Panc1 (cell line): ENCODE measurements around the gene ACOX3. TPM values are rescaled to one million over a fixed set of nuclear protein-coding genes. Genes with fewer than 3 reads are reported as not detected.

ENCODE experiments used
- ATAC-seq: fragments of 200-7000 bp; cut with Tn5 transposase; 2 replicates; pipeline ENCODE4 v1.9.1; 2020; ENCODE audit warnings: mild to moderate bottlenecking, moderate library complexity
- BruUV-seq: library from RNA; stranded (reverse); fragments of 400-500 nt; replicated peaks from 2 replicates; lab custom pipeline; 2021; lab: Mats Ljungman, UMichigan
- CTCF ChIA-PET: fragments of 300-600 bp; sonication (Branson Sonifier 250); formaldehyde crosslinking; loops from one replicate; lab custom pipeline; 2022; ENCODE audit warnings: antibody characterized with exemption; lab: Charles Lee
- POLR2A ChIA-PET: fragments of 300-600 bp; sonication (Branson Sonifier 250); formaldehyde crosslinking; loops from one replicate; lab custom pipeline; 2022; ENCODE audit warnings: antibody characterized with exemption; lab: Charles Lee
- DNase-seq: peaks from one replicate; pipeline ENCODE4 v3.0.0-alpha.2; 2010; ENCODE audit warnings: low read depth, low spot score
- H3K27ac ChIP-seq: 2 replicates; pipeline ENCODE4 v1.5.1; 2011; ENCODE audit warnings: mild to moderate bottlenecking, low read length, inconsistent platforms
- H3K27me3 ChIP-seq: fragments of 200-500 bp; sonication (Bioruptor generic); 2 replicates; pipeline ENCODE4 v1.6.0; 2014; ENCODE audit warnings: low read length, inconsistent platforms; ENCODE audit not compliant: control insufficient read depth, insufficient read depth
- H3K36me3 ChIP-seq: fragments of 200-500 bp; sonication (Bioruptor generic); 2 replicates; pipeline ENCODE4 v1.5.1; 2014; ENCODE audit warnings: inconsistent platforms, mild to moderate bottlenecking, low read length, moderate library complexity; ENCODE audit not compliant: control insufficient read depth, insufficient read depth
- H3K4me1 ChIP-seq: 2 replicates; pipeline ENCODE4 v1.5.1; 2011; ENCODE audit warnings: inconsistent platforms, mild to moderate bottlenecking, low read length, moderate library complexity; ENCODE audit not compliant: control insufficient read depth, insufficient read depth
- H3K4me3 ChIP-seq, 2 experiments: 2 replicates each; pipeline ENCODE4 v1.5.1; 2011 to 2012; ENCODE audit warnings: low read depth in 2 of 2, low read length in 2 of 2, mild to moderate bottlenecking in 2 of 2, inconsistent platforms in 1 of 2, moderate library complexity in 1 of 2
- H3K9me3 ChIP-seq: fragments of 200-500 bp; sonication (Bioruptor generic); 2 replicates; pipeline ENCODE4 v1.5.1; 2014; ENCODE audit warnings: low read depth, mild to moderate bottlenecking, inconsistent platforms, low read length, moderate library complexity; ENCODE audit not compliant: control insufficient read depth, insufficient read depth
- POLR2AphosphoS5 ChIP-seq: IDR thresholded peaks from 2 replicates; pipeline ENCODE4 v1.6.1; 2012; ENCODE audit warnings: mild to moderate bottlenecking, low read depth, low read length, moderate library complexity
- SIN3A ChIP-seq: IDR thresholded peaks from 2 replicates; pipeline ENCODE4 v1.6.1; 2012; ENCODE audit warnings: low read depth, mild to moderate bottlenecking, low read length, moderate library complexity, borderline replicate concordance; ENCODE audit not compliant: insufficient read depth
- TCF7L2 ChIP-seq: IDR thresholded peaks from 2 replicates; pipeline ENCODE4 v1.6.1; 2011; ENCODE audit warnings: mild to moderate bottlenecking, low read depth, low read length, inconsistent platforms
- in situ Hi-C: cut with HindIII; loops from 2 replicates; pipeline ENCODE4 v1.10.0; 2016; ENCODE audit warnings: low sequenced_read_pairs, low pct_unique_long_range_greater_than_20kb
- intact Hi-C: fragments of 100-400 bp; cut with micrococcal nuclease; formaldehyde crosslinking; loops from one replicate; pipeline ENCODE4 v1.10.0; 2022; ENCODE audit not compliant: unreplicated experiment
- total RNA-seq: library from RNA; stranded (reverse); gene quantifications from one replicate; pipeline ENCODE4 v1.2.1, GENCODE V29; 2021; ENCODE audit not compliant: unreplicated experiment
- TF ChIP-seq, protein P1 (sequence below), 2 experiments: IDR thresholded peaks; 2 replicates each; pipeline ENCODE4 v1.6.1; 2011 to 2012; ENCODE audit warnings: low read depth in 2 of 2, control low read depth in 1 of 2, low read length in 1 of 2, mild to moderate bottlenecking in 1 of 2, moderate library complexity in 1 of 2; ENCODE audit not compliant: insufficient read depth in 1 of 2
- TF ChIP-seq, protein P2 (sequence below): fragments of 450-650 bp; IDR thresholded peaks from 2 replicates; pipeline ENCODE4 v1.5.1; 2017; ENCODE audit warnings: mild to moderate bottlenecking

Gene ACOX3
- total RNA-seq, 1 experiment from 2014 or later, result 15.4 TPM

DNA sequence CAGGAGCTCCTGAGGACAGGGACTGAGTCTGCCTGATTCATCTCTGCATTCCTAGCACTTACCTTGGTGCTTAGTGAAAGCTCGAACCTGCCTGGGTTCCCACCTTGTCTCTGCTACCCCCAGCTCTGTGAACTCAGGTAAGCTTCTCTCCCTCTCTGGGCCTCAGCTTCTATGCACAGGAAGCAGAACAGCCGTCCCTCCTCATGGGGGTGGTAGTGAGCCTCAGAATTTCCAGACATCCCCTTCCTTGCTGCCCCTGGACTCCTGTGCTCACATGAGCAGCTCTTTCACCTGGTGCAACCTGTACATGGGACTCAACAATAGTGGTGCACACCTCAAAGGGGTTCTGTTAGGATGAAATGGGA, 120.2 kb downstream of the ACOX3 start:
- Histone ChIP-seq H3K27ac (no peak overlapping the region), H3K4me1 (peaks cover 9% of the 10 kb centered on the region), H3K4me3 (no peak overlapping the region), H3K36me3 (no peaks in the 10 kb centered on the region), H3K27me3 (no peaks in the 10 kb centered on the region), H3K9me3 (no peaks in the 10 kb centered on the region)
- TF ChIP-seq SIN3A, result no peak
- no peak for TF ChIP-seq TCF7L2
- TF ChIP-seq POLR2AphosphoS5, result no peak
- TF ChIP-seq, protein P1, sequence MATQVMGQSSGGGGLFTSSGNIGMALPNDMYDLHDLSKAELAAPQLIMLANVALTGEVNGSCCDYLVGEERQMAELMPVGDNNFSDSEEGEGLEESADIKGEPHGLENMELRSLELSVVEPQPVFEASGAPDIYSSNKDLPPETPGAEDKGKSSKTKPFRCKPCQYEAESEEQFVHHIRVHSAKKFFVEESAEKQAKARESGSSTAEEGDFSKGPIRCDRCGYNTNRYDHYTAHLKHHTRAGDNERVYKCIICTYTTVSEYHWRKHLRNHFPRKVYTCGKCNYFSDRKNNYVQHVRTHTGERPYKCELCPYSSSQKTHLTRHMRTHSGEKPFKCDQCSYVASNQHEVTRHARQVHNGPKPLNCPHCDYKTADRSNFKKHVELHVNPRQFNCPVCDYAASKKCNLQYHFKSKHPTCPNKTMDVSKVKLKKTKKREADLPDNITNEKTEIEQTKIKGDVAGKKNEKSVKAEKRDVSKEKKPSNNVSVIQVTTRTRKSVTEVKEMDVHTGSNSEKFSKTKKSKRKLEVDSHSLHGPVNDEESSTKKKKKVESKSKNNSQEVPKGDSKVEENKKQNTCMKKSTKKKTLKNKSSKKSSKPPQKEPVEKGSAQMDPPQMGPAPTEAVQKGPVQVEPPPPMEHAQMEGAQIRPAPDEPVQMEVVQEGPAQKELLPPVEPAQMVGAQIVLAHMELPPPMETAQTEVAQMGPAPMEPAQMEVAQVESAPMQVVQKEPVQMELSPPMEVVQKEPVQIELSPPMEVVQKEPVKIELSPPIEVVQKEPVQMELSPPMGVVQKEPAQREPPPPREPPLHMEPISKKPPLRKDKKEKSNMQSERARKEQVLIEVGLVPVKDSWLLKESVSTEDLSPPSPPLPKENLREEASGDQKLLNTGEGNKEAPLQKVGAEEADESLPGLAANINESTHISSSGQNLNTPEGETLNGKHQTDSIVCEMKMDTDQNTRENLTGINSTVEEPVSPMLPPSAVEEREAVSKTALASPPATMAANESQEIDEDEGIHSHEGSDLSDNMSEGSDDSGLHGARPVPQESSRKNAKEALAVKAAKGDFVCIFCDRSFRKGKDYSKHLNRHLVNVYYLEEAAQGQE (IDR thresholded peaks at IDR 0.05; ENCODE audit: insufficient read depth in 1 of 2, low read depth in 2 of 2, low read length in 1 of 2), result no peak
- TF ChIP-seq, protein P2, sequence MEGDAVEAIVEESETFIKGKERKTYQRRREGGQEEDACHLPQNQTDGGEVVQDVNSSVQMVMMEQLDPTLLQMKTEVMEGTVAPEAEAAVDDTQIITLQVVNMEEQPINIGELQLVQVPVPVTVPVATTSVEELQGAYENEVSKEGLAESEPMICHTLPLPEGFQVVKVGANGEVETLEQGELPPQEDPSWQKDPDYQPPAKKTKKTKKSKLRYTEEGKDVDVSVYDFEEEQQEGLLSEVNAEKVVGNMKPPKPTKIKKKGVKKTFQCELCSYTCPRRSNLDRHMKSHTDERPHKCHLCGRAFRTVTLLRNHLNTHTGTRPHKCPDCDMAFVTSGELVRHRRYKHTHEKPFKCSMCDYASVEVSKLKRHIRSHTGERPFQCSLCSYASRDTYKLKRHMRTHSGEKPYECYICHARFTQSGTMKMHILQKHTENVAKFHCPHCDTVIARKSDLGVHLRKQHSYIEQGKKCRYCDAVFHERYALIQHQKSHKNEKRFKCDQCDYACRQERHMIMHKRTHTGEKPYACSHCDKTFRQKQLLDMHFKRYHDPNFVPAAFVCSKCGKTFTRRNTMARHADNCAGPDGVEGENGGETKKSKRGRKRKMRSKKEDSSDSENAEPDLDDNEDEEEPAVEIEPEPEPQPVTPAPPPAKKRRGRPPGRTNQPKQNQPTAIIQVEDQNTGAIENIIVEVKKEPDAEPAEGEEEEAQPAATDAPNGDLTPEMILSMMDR, result no peak
- in situ Hi-C loops, result no loop called here
- BruUV-seq, result no TSS peak
- DNase-seq (no peak), ATAC-seq (no peak)
- CTCF ChIA-PET, result no interaction called here
- intact Hi-C loops, result no loop called here
- POLR2A ChIA-PET, result interaction anchor here (0.7 kb wide), 1 partner anchor 476 kb away, joined by 3 read pairs; no protein-coding TSS in a partner anchor

DNA sequence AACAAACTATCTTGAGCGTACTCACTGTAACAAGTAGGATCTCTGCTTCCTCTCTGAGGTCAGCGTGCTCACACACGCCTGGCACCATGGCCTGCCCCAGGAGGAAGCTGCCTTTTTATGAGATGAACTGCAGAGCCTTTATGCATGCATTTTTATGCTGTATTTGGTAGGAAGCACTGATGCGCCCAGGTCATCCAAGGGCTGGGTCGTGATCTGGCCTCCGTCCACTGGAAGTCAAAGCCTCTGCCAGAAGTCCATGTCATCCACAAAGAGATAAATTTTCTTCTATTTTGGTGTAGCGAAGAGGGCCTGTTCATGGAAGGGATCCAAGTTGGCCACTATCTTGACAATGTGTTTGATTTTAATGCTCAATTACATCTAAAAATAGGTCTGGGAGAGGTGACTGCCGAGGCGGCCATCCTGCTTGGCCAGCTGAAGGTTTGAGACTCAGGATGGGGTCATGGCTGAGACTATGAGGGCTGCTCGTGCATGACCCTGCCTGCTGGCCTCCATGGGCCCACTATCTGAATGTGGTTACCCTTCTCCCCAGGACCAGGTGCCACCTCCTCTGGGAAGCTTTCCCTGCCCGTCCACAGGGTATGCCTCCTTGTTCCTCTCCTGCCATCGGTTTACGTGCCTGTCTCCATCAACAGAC, 120.7 kb downstream of the ACOX3 start:
- in situ Hi-C loops, result no loop called here
- intact Hi-C loops, result no loop called here
- Histone ChIP-seq H3K4me1 (peaks cover 9% of the 10 kb centered on the region), H3K9me3 (no peaks in the 10 kb centered on the region), H3K4me3 (no peak overlapping the region), H3K27ac (no peak overlapping the region), H3K27me3 (no peaks in the 10 kb centered on the region), H3K36me3 (no peaks in the 10 kb centered on the region)
- TF ChIP-seq, protein P2, result no peak
- TF ChIP-seq TCF7L2 (no peak), SIN3A (no peak), POLR2AphosphoS5 (no peak)
- TF ChIP-seq, protein P1 (IDR thresholded peaks at IDR 0.05; ENCODE audit: insufficient read depth in 1 of 2, low read depth in 2 of 2, low read length in 1 of 2), result no peak
- no TSS peak for BruUV-seq
- POLR2A ChIA-PET, result no interaction called here
- CTCF ChIA-PET, result no interaction called here
- no peak for ATAC-seq
- no peak for DNase-seq
